OCI-LY3 (cell line): ENCODE measurements around the gene FOXN1.

Experiments
- H2AFZ ChIP-seq: fragments of 200-600, 300-600 bp; shearing (Covaris generic); 2 replicates; pipeline ENCODE4 v1.6.0; 2014; ENCODE audit warnings: antibody characterized with exemption, low read depth, low read length
- H3K27ac ChIP-seq: fragments of 200-600, 300-600 bp; sonication (generic); 2 replicates; pipeline ENCODE4 v1.5.1; 2014; ENCODE audit warnings: mild to moderate bottlenecking, low read length, moderate library complexity, mixed read lengths
- H3K27me3 ChIP-seq: fragments of 200-600, 300-600 bp; sonication (generic); 2 replicates; pipeline ENCODE4 v1.6.1; 2014; ENCODE audit warnings: low read depth, low read length, mixed read lengths
- H3K36me3 ChIP-seq: fragments of 200-600, 300-600 bp; sonication (generic); replicated peaks from 2 replicates; pipeline ENCODE3; 2014; ENCODE audit warnings: low read depth, low read length, mixed read lengths
- H3K4me1 ChIP-seq: fragments of 300-600, 200-600 bp; sonication (generic); 2 replicates; pipeline ENCODE4 v1.6.1; 2014; ENCODE audit warnings: low read length, mixed read lengths
- H3K4me2 ChIP-seq: fragments of 200-600, 300-600 bp; sonication (generic); 2 replicates; pipeline ENCODE4 v1.6.1; 2014; ENCODE audit warnings: low read length, mixed read lengths
- H3K4me3 ChIP-seq: fragments of 300-600, 200-600 bp; sonication (generic); 2 replicates; pipeline ENCODE4 v1.5.1; 2014; ENCODE audit warnings: antibody characterized with exemption, mild to moderate bottlenecking, low read length, moderate library complexity
- H3K79me2 ChIP-seq: fragments of 300-600, 200-600 bp; shearing (Covaris generic); 2 replicates; pipeline ENCODE4 v1.6.1; 2014; ENCODE audit warnings: mild to moderate bottlenecking, low read length, mixed read lengths
- H3K9ac ChIP-seq: fragments of 300-600, 200-600 bp; shearing (Covaris generic); 2 replicates; pipeline ENCODE4 v1.6.0; 2014; ENCODE audit warnings: mild to moderate bottlenecking, low read length, moderate library complexity
- H3K9me3 ChIP-seq: fragments of 200-600, 300-600 bp; shearing (Covaris generic); 2 replicates; pipeline ENCODE4 v1.6.1; 2014; ENCODE audit warnings: low read length, mixed read lengths; ENCODE audit not compliant: insufficient read depth
- H4K20me1 ChIP-seq: fragments of 200-600, 300-600 bp; sonication (generic); 2 replicates; pipeline ENCODE4 v1.6.1; 2016; ENCODE audit warnings: low read length, mixed read lengths; ENCODE audit not compliant: insufficient read depth
- EZH2phosphoT487 ChIP-seq: fragments of 200-600 bp; shearing (Covaris generic); IDR thresholded peaks from 2 replicates; pipeline ENCODE4 v1.6.1; 2018; ENCODE audit warnings: antibody characterized with exemption, mixed run types, low read depth
- TF ChIP-seq, protein P1 (sequence below): fragments of 200-600, 300-600 bp; sonication (generic); IDR thresholded peaks from 2 replicates; pipeline ENCODE4 v1.5.1; 2014; ENCODE audit warnings: antibody characterized with exemption, low read length, low read depth

FOXN1 gene

DNA sequence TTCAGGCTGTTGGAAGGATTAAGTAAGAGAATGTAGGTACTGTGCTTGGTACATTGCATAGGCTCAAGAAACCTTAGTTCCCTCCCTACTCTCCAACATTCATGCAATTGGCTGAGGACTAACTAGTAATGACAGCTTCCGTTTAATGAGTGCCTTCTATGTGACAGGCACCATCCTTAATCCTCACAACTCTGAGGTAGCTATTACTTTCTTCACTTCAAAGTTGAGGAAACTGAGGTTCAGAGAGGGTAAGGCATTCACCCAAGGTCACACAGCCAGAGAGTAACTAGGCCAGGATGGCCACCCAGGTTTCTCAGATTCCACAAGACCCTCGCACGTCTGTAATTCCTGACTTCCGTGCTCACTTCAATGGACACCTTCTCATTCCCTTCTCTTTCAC is 24.1 kb downstream of the FOXN1 start:
- H2AFZ ChIP-seq, result no peak overlapping the region
- no peaks in the 10 kb centered on the region for H3K79me2 ChIP-seq
- no peak overlapping the region for H3K9ac ChIP-seq
- H3K4me2 ChIP-seq, result no peak overlapping the region
- H3K9me3 ChIP-seq, result no peaks in the 10 kb centered on the region
- TF ChIP-seq EZH2phosphoT487, result no peak
- TF ChIP-seq, protein P1, sequence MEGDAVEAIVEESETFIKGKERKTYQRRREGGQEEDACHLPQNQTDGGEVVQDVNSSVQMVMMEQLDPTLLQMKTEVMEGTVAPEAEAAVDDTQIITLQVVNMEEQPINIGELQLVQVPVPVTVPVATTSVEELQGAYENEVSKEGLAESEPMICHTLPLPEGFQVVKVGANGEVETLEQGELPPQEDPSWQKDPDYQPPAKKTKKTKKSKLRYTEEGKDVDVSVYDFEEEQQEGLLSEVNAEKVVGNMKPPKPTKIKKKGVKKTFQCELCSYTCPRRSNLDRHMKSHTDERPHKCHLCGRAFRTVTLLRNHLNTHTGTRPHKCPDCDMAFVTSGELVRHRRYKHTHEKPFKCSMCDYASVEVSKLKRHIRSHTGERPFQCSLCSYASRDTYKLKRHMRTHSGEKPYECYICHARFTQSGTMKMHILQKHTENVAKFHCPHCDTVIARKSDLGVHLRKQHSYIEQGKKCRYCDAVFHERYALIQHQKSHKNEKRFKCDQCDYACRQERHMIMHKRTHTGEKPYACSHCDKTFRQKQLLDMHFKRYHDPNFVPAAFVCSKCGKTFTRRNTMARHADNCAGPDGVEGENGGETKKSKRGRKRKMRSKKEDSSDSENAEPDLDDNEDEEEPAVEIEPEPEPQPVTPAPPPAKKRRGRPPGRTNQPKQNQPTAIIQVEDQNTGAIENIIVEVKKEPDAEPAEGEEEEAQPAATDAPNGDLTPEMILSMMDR, result no peak
- H3K4me3 ChIP-seq, result no peak overlapping the region
- H3K27me3 ChIP-seq, result peaks cover 5% of the 10 kb centered on the region; the same call in 1 of the 2 replicates
- H4K20me1 ChIP-seq, result no peaks in the 10 kb centered on the region
- no peak overlapping the region for H3K27ac ChIP-seq
- peaks cover 8% of the 10 kb centered on the region for H3K4me1 ChIP-seq
- no peaks in the 10 kb centered on the region for H3K36me3 ChIP-seq

DNA sequence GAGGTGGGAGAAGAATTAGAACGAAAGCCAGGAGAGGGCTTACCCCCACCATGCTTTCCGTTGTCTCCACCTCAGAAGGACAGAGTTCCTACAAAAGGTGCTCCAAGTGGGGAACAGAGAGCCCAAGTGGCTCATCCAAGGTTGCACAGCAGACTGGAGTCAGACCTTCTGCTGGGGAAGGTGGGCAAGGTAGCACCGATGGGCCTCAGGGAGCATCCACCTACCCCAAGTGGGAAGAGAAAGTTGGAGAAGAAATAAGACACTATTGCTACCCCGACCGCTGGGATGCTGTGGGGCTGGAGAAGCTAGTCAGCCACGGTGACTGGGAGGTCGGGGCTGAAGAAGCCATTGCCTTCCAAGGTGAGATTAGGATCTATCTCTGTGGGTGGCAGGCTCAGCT is 24.8 kb downstream of the FOXN1 start:
- no peaks in the 10 kb centered on the region for H3K79me2 ChIP-seq
- no peak for TF ChIP-seq EZH2phosphoT487
- TF ChIP-seq, protein P1, result no peak
- peaks cover 5% of the 10 kb centered on the region; the same call in 1 of the 2 replicates for H3K27me3 ChIP-seq
- no peak overlapping the region for H3K27ac ChIP-seq
- no peaks in the 10 kb centered on the region for H3K9me3 ChIP-seq
- H2AFZ ChIP-seq, result no peak overlapping the region
- no peaks in the 10 kb centered on the region for H4K20me1 ChIP-seq
- H3K4me1 ChIP-seq, result peaks cover 8% of the 10 kb centered on the region
- no peak overlapping the region for H3K4me2 ChIP-seq
- H3K4me3 ChIP-seq, result no peak overlapping the region
- no peaks in the 10 kb centered on the region for H3K36me3 ChIP-seq
- H3K9ac ChIP-seq, result no peak overlapping the region

DNA sequence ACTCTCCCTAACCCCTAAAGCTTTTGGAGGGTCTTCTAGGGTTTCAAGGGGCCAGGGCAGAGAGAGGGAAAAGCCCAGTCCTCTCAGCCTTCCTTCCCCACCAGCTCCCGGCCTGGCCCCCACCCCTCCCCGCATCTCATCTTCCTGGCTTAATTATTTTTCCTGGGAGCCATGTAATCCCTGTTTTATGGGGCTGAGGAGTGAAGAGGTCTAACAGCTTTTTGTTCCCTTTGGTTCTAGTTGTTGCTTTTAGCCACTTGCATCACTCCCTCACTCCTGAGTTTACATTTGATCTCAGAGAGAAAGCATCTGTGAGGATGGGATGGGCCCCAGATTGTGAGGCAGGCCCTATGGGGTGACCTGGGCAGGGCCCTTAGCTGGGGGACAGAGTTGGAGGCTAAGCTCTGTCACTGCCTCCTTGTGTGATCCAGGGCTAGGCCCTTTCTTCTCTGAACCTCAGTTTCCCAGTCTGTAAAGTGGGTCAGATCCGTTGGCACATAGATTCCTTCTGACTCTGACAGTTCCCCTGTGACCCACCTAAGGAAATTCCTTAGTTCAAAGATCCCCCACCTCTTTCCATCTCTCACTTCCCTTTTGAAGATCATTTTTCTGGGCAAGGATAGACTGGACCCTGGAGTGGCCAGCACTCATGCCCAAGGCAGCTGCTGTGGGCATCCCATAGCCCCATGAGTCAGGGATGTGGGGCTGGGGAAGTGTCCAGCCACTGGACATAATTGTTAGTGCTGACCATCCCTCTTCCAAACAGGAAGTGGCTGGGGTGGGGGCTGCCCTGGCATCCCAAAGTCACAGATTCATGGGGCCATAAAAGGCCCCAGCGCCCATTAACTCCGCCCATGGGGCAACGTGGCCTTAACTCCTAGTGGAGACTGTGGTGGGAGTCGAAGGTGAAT is 26.2 kb downstream of the FOXN1 start:
- H3K79me2 ChIP-seq, result no peaks in the 10 kb centered on the region
- no peak overlapping the region for H3K9ac ChIP-seq
- no peak overlapping the region for H3K4me3 ChIP-seq
- H3K27me3 ChIP-seq, result peaks cover 5% of the 10 kb centered on the region; the same call in 1 of the 2 replicates
- no peak overlapping the region for H2AFZ ChIP-seq
- H3K4me2 ChIP-seq, result no peak overlapping the region
- peaks cover under 1% of the 10 kb centered on the region for H3K4me1 ChIP-seq
- no peaks in the 10 kb centered on the region for H3K36me3 ChIP-seq
- H4K20me1 ChIP-seq, result no peaks in the 10 kb centered on the region
- H3K9me3 ChIP-seq, result no peaks in the 10 kb centered on the region
- H3K27ac ChIP-seq, result no peak overlapping the region
- TF ChIP-seq EZH2phosphoT487, result no peak
- TF ChIP-seq, protein P1, result no peak

DNA sequence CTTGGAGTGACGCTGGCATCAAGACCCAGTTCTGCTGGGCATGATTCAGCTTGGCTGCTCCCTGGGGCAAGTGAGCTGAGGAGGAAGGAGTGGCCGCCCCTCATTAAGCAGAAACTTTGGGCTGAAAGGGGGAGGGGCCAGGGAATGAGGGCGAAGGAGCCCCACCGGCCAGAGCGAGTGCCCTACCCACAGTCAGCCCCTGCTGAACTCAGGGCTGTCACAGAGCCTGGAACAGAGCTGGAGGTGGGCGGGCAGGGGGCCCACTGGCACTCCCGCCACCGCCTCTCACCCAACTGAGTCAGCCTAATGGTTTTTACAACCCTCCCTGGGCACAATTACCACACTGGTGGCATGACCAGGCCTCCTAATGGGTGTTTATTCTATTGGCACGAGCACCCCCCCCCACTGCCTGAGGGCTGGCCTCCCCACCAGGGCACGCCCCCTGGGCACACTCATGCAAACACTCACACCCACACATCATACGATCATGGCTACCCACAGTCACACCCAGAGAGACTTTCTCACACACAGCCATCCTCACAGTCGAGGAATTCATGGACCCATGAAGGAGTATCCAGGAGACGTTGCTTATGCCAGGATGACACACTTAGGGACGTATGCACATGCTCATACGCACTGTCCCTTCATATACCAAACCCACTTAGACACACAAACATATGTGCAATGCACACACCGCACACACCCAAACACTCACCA is 27.1 kb downstream of the FOXN1 start:
- no peaks in the 10 kb centered on the region for H3K79me2 ChIP-seq
- no peak overlapping the region for H3K4me3 ChIP-seq
- peaks cover 7% of the 10 kb centered on the region for H3K4me1 ChIP-seq
- H3K9me3 ChIP-seq, result no peaks in the 10 kb centered on the region
- H4K20me1 ChIP-seq, result no peaks in the 10 kb centered on the region
- no peak overlapping the region for H3K4me2 ChIP-seq
- H3K36me3 ChIP-seq, result no peaks in the 10 kb centered on the region
- TF ChIP-seq, protein P1, result no peak
- TF ChIP-seq EZH2phosphoT487, result no peak
- no peak overlapping the region for H3K27ac ChIP-seq
- no peak overlapping the region for H2AFZ ChIP-seq
- H3K9ac ChIP-seq, result no peak overlapping the region
- peaks cover 5% of the 10 kb centered on the region; the same call in 1 of the 2 replicates for H3K27me3 ChIP-seq
